Endothelial cell of umbilical vein (primary cell): ENCODE measurements around the gene HOXD10. TPM values are rescaled to one million over a fixed set of nuclear protein-coding genes. Genes with fewer than 3 reads are reported as not detected.

ENCODE experiments used
- BruUV-seq: library from RNA; stranded (reverse); fragments of 400-500 nt; replicated peaks from 2 replicates; lab custom pipeline; 2021; lab: Mats Ljungman, UMichigan
- CTCF ChIA-PET: fragments of 300-600, 350-600 bp; sonication (Branson Sonifier 250); formaldehyde crosslinking; loops from one replicate; lab custom pipeline; 2021; ENCODE audit warnings: antibody characterized with exemption, inconsistent platforms; lab: Charles Lee
- POLR2A ChIA-PET: fragments of 300-600, 350-600 bp; sonication (Branson Sonifier 250); formaldehyde crosslinking; loops from one replicate; lab custom pipeline; 2021; ENCODE audit warnings: antibody characterized with exemption, inconsistent platforms; lab: Charles Lee
- DNase-seq: peaks from one replicate; pipeline ENCODE4 v3.0.0-alpha.2; 2011; ENCODE audit warnings: low read depth, low spot score
- FAIRE-seq: peaks from 2 replicates; lab custom pipeline; 2011; peaks lifted over from hg19 to GRCh38; lab: Jason Lieb, UNC
- H2AFZ ChIP-seq: 2 replicates; pipeline ENCODE4 v1.6.0; 2012; ENCODE audit warnings: low read depth, low read length, control low read depth, inconsistent platforms
- H3K27ac ChIP-seq: 2 replicates; pipeline ENCODE4 v1.5.1; 2011; ENCODE audit warnings: low read depth, mild to moderate bottlenecking, control low read depth, low read length, moderate library complexity; ENCODE audit not compliant: insufficient read depth
- H3K27me3 ChIP-seq, 2 experiments: 2 replicates each; pipeline versions ENCODE4 v1.6.0 to v1.6.1; 2011; ENCODE audit warnings: low read length in 2 of 2, mixed read lengths in 1 of 2; ENCODE audit not compliant: control insufficient read depth in 2 of 2, insufficient read depth in 2 of 2
- H3K36me3 ChIP-seq, 2 experiments: 2 replicates in 1 of 2; 3 replicates in 1 of 2; pipeline ENCODE4 v1.5.1; 2011; ENCODE audit warnings: low read length in 2 of 2, mild to moderate bottlenecking in 1 of 2, moderate library complexity in 1 of 2; ENCODE audit not compliant: control insufficient read depth in 2 of 2, insufficient read depth in 2 of 2; ENCODE audit errors: extremely low read depth in 1 of 2
- H3K4me1 ChIP-seq: 3 replicates; pipeline ENCODE4 v1.5.1; 2011; ENCODE audit warnings: mild to moderate bottlenecking, low read length; ENCODE audit not compliant: control insufficient read depth, insufficient read depth; ENCODE audit errors: extremely low read depth
- H3K4me2 ChIP-seq: 2 replicates; pipeline ENCODE4 v1.6.1; 2011; ENCODE audit warnings: low read length, control low read depth, mixed read lengths; ENCODE audit not compliant: insufficient read depth
- H3K4me3 ChIP-seq, 3 experiments: fragments of 200-600 bp in 1 of 3; sonication (generic), shearing (Covaris generic) in 1 of 3; replicated peaks in 1 of 3; 2 replicates each; pipeline ENCODE4 v1.5.1; 2011 to 2016; ENCODE audit warnings: control low read depth in 3 of 3, low read length in 3 of 3, mild to moderate bottlenecking in 2 of 3, inconsistent platforms in 1 of 3, low read depth in 1 of 3, moderate library complexity in 1 of 3; ENCODE audit not compliant: insufficient read depth in 1 of 3
- H3K79me2 ChIP-seq: 2 replicates; pipeline ENCODE4 v1.6.0; 2012; ENCODE audit warnings: low read length, inconsistent platforms; ENCODE audit not compliant: control insufficient read depth, insufficient read depth
- H3K9ac ChIP-seq: replicated peaks from 2 replicates; pipeline ENCODE3; 2011; ENCODE audit warnings: low read length, control low read depth; ENCODE audit not compliant: insufficient read depth; ENCODE audit errors: extremely low read depth
- H3K9me1 ChIP-seq: replicated peaks from 3 replicates; pipeline ENCODE4 v1.6.0; 2011; ENCODE audit warnings: mild to moderate bottlenecking, low read length; ENCODE audit not compliant: control insufficient read depth, insufficient read depth; ENCODE audit errors: extremely low read depth
- H3K9me3 ChIP-seq: replicated peaks from 2 replicates; pipeline ENCODE4 v1.5.1; 2012; ENCODE audit warnings: low read length, inconsistent platforms; ENCODE audit not compliant: control insufficient read depth, insufficient read depth
- H4K20me1 ChIP-seq: replicated peaks from 2 replicates; pipeline ENCODE3; 2011; ENCODE audit warnings: mild to moderate bottlenecking, low read length; ENCODE audit not compliant: control insufficient read depth, insufficient read depth; ENCODE audit errors: extremely low read depth
- EZH2 ChIP-seq: IDR thresholded peaks from 2 replicates; pipeline ENCODE4 v1.6.1; 2012; ENCODE audit warnings: borderline replicate concordance, low read depth, mild to moderate bottlenecking, moderate library complexity, low read length, inconsistent platforms; ENCODE audit not compliant: severe bottlenecking
- FOS ChIP-seq: IDR thresholded peaks from 2 replicates; pipeline ENCODE4 v1.6.1; 2011; ENCODE audit warnings: mild to moderate bottlenecking, low read length, moderate library complexity, borderline replicate concordance; ENCODE audit not compliant: insufficient read depth
- GATA2 ChIP-seq: IDR thresholded peaks from 2 replicates; pipeline ENCODE4 v1.7.0; 2011; ENCODE audit warnings: low read depth, mild to moderate bottlenecking, moderate library complexity, mixed read lengths, low read length; ENCODE audit not compliant: insufficient read length, insufficient read depth
- JUN ChIP-seq: IDR thresholded peaks from 2 replicates; pipeline ENCODE4 v1.6.1; 2011; ENCODE audit warnings: borderline replicate concordance, low read depth; ENCODE audit not compliant: insufficient read length, insufficient read depth
- POLR2A ChIP-seq: IDR thresholded peaks from 2 replicates; pipeline ENCODE4 v1.6.1; 2012; ENCODE audit warnings: low read depth, mild to moderate bottlenecking, control low read depth, low read length
- dilution Hi-C: fragments of 300-500 bp; cut with MboI; formaldehyde crosslinking; loops from one replicate; pipeline ENCODE4 v1.15.0; 2019; ENCODE audit warnings: low sequenced_read_pairs; ENCODE audit not compliant: extremely low pct_ligation_motif_present
- intact Hi-C: fragments of 100-400 bp; cut with micrococcal nuclease; formaldehyde crosslinking; loops from one replicate; pipeline ENCODE4 v1.10.0; 2022
- polyA plus RNA-seq, 4 experiments: library from polyadenylated mRNA; depleted of rRNA in 3 of 4; stranded (reverse) in 3 of 4; unstranded in 1 of 4; fragments of >200 nt; gene quantifications; 2 replicates each; pipeline versions ENCODE4 v1.2.1 to v1.2.3, GENCODE V29; 2011 to 2012; ENCODE audit warnings: missing spikeins in 1 of 4
- total RNA-seq: library from RNA; stranded (reverse); gene quantifications from 2 replicates; pipeline ENCODE4 v1.2.3, GENCODE V29; 2021
- TF ChIP-seq, protein P1 (sequence below): IDR thresholded peaks from 2 replicates; pipeline ENCODE4 v1.6.1; 2011; ENCODE audit not compliant: insufficient read depth, insufficient read length
- TF ChIP-seq, protein P2 (sequence below), 2 donors: IDR thresholded peaks; 1 replicate in 1 of 2; 2 replicates in 1 of 2; pipeline ENCODE4 v1.5.1; 2011; ENCODE audit warnings: low read length in 2 of 2, mild to moderate bottlenecking in 2 of 2, moderate library complexity in 2 of 2, control low read depth in 1 of 2, inconsistent platforms in 1 of 2, low read depth in 1 of 2; ENCODE audit not compliant: insufficient read depth in 1 of 2; ENCODE audit errors: extremely low read depth in 1 of 2

Gene HOXD10
- total and polyA plus RNA-seq, 2 donors (not counting 3 experiments of a cell fraction or from before 2014, with no cell fraction given) = not detected

DNA sequence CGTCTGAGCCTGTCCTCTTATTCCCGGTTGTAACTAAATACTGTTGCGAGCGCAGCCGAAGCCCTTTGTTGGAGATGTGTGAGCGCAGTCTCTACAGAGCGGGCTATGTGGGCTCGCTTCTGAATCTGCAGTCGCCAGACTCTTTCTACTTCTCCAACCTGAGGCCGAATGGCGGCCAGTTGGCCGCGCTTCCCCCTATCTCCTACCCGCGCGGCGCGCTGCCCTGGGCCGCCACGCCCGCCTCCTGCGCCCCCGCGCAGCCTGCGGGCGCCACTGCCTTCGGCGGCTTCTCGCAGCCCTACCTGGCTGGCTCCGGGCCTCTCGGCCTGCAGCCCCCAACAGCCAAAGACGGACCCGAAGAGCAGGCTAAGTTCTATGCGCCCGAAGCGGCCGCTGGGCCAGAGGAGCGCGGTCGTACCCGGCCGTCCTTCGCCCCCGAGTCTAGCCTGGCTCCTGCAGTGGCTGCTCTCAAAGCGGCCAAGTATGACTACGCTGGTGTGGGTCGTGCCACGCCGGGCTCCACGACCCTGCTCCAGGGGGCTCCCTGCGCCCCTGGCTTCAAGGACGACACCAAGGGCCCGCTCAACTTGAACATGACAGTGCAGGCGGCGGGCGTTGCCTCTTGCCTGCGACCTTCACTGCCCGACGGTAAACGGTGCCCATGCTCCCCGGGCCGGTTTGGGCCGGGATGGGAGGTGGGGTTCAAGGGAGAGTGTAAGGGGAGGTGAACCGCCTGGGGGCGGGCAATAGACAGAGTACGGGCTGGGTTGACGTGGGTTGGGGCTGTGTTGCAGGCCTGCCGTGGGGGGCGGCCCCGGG is 16.6 kb upstream of the HOXD10 start, which contains the start of gene HOXD12:
Gene HOXD12 (plus strand): TSS at position 68 of the 819 bp plus-strand sequence. CDS start 7 bp downstream, at position 75.
- no TSS peak for BruUV-seq
- ChIA-PET POLR2A (no interaction called here), CTCF (no interaction called here)
- no peak for TF ChIP-seq GATA2
- TF ChIP-seq, protein P1, sequence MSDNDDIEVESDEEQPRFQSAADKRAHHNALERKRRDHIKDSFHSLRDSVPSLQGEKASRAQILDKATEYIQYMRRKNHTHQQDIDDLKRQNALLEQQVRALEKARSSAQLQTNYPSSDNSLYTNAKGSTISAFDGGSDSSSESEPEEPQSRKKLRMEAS = no peak
- no peak for TF ChIP-seq POLR2A
- no peak for TF ChIP-seq JUN
- TF ChIP-seq EZH2 = peak; percentile 88
- TF ChIP-seq, protein P2, sequence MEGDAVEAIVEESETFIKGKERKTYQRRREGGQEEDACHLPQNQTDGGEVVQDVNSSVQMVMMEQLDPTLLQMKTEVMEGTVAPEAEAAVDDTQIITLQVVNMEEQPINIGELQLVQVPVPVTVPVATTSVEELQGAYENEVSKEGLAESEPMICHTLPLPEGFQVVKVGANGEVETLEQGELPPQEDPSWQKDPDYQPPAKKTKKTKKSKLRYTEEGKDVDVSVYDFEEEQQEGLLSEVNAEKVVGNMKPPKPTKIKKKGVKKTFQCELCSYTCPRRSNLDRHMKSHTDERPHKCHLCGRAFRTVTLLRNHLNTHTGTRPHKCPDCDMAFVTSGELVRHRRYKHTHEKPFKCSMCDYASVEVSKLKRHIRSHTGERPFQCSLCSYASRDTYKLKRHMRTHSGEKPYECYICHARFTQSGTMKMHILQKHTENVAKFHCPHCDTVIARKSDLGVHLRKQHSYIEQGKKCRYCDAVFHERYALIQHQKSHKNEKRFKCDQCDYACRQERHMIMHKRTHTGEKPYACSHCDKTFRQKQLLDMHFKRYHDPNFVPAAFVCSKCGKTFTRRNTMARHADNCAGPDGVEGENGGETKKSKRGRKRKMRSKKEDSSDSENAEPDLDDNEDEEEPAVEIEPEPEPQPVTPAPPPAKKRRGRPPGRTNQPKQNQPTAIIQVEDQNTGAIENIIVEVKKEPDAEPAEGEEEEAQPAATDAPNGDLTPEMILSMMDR (IDR thresholded peaks at IDR 0.05; ENCODE audit: extremely low read depth in 1 of 2, insufficient read depth in 1 of 2, low read depth in 1 of 2, low read length in 2 of 2) = no peak
- TF ChIP-seq FOS = no peak
- DNase-seq (no peak), FAIRE-seq (peak; percentile 18)
- Histone ChIP-seq H3K79me2 (no peaks in the 10 kb centered on the region), H3K27ac (no peak within 1 kb of the TSS), H3K27me3 (peaks cover 94 to 99% of the 10 kb centered on the region in 2 experiments), H3K4me2 (no peak within 1 kb of the TSS), H3K9ac (no peak within 1 kb of the TSS), H3K36me3 (no peaks in the 10 kb centered on the region), H3K4me3 (no peak within 1 kb of the TSS), H3K9me3 (no peaks in the 10 kb centered on the region), H3K4me1 (peaks cover 5% of the 10 kb centered on the region), H4K20me1 (peaks cover 3% of the 10 kb centered on the region), H2AFZ (no peak within 1 kb of the TSS), H3K9me1 (no peaks in the 10 kb centered on the region)
- intact Hi-C loops (loop anchor here (5.0 kb wide), 2 partner anchors 788 to 1398 kb away; no protein-coding TSS in a partner anchor), dilution Hi-C loops (no loop called here)
